Tibial nerve (tissue), 4 donors: ENCODE data around the gene CTNNA2. TPM values are rescaled to one million over a fixed set of nuclear protein-coding genes. Genes with fewer than 3 reads are reported as not detected.

ENCODE experiments used
- DNase-seq, 2 donors: peaks; one replicate each; pipeline ENCODE4 v3.0.0-alpha.2; 2019; ENCODE audit warnings: low spot score in 2 of 2
- H3K27ac ChIP-seq, 4 donors: fragments of 200-600 bp; sonication (generic) in 3 of 4; one replicate each; pipeline ENCODE4 v1.5.1; 2017 to 2019; ENCODE audit warnings: mild to moderate bottlenecking in 1 of 4
- H3K27me3 ChIP-seq, 2 donors: fragments of 200-600 bp; sonication (generic) in 1 of 2; one replicate each; pipeline versions ENCODE4 v1.5.1 to v1.6.0; 2017 to 2019
- H3K36me3 ChIP-seq, 3 donors: fragments of 200-600 bp; sonication (generic); one replicate each; pipeline ENCODE4 v1.5.1; 2018 to 2019
- H3K4me1 ChIP-seq, 4 donors: fragments of 200-600 bp; sonication (generic) in 3 of 4; one replicate each; pipeline ENCODE4 v1.5.1; 2017 to 2019
- H3K4me3 ChIP-seq, 4 donors: fragments of 200-600 bp; sonication (generic) in 3 of 4; one replicate each; pipeline ENCODE4 v1.5.1; 2017 to 2019; ENCODE audit warnings: mild to moderate bottlenecking in 1 of 4, moderate library complexity in 1 of 4
- H3K9me3 ChIP-seq, 4 donors: fragments of 200-600 bp; sonication (generic) in 3 of 4; one replicate each; pipeline ENCODE4 v1.5.1; 2017 to 2019
- CTCF ChIP-seq, 5 experiments: fragments of 200-600 bp in 3 of 5; fragments of 450-650 bp in 2 of 5; sonication (generic) in 3 of 5; IDR thresholded peaks; one replicate each; pipeline ENCODE4 v1.5.1; 2016 to 2019; ENCODE audit warnings: antibody characterized with exemption in 5 of 5, mild to moderate bottlenecking in 3 of 5, moderate library complexity in 2 of 5
- EP300 ChIP-seq, 2 donors: sonication (generic); formaldehyde crosslinking; IDR thresholded peaks; one replicate each; pipeline ENCODE4 v1.6.1; 2017; ENCODE audit warnings: antibody characterized with exemption in 2 of 2, mild to moderate bottlenecking in 1 of 2
- POLR2A ChIP-seq, 2 donors: fragments of 450-650 bp; IDR thresholded peaks; one replicate each; pipeline ENCODE4 v1.6.1; 2017; ENCODE audit warnings: antibody characterized with exemption in 2 of 2, mild to moderate bottlenecking in 2 of 2, moderate library complexity in 2 of 2
- WGBS, 2 donors: methylation state at CpG; one replicate each; pipeline ENCODE4 v1.1.5; 2018; 5-methylcytosine and 5-hydroxymethylcytosine counted together
- total RNA-seq, 4 donors: library from RNA; depleted of rRNA; stranded (reverse); fragments of >200 nt; gene quantifications; one replicate each; pipeline ENCODE4 v1.1.0, GENCODE V29; 2016

CTNNA2 gene
- total RNA-seq, 4 donors from 2014 or later = 0.39 to 3.3 (median 0.75) TPM

- Histone ChIP-seq H3K9me3 (no peaks in the 10 kb centered on the region), H3K4me1 (peaks cover 0 to 4% (median 0%) of the 10 kb centered on the region in 4 donors), H3K4me3 (no peak overlapping the region), H3K27ac (no peak overlapping the region), H3K27me3 (no peaks in the 10 kb centered on the region), H3K36me3 (no peaks in the 10 kb centered on the region)
- no peak for DNase-seq
- WGBS, 2 donors = 77 to 80% methylated on average over 10 of the region's 10 CpGs
- no peak for TF ChIP-seq EP300 (IDR thresholded peaks at IDR 0.05)
These were observed 393.5 kb downstream of the CTNNA2 start for GRCh38 chr2:79906139-79906890.

GRCh38 chr2:79909521-79909920, 396.7 kb downstream of the CTNNA2 start:
- no peaks in the 10 kb centered on the region for H3K9me3 ChIP-seq
- no peaks in the 10 kb centered on the region for H3K36me3 ChIP-seq
- peaks cover 0 to 4% (median 0%) of the 10 kb centered on the region in 4 donors for H3K4me1 ChIP-seq
- no peak overlapping the region for H3K27ac ChIP-seq
- TF ChIP-seq EP300 (IDR thresholded peaks at IDR 0.05) = no peak
- no peak for TF ChIP-seq POLR2A (IDR thresholded peaks at IDR 0.05)
- TF ChIP-seq CTCF (IDR thresholded peaks at IDR 0.05) = no peak
- H3K27me3 ChIP-seq = no peaks in the 10 kb centered on the region
- no peak for DNase-seq
- H3K4me3 ChIP-seq = no peak overlapping the region
- WGBS, 2 donors = 94 to 97% methylated on average over 22 of the region's 22 CpGs

GRCh38 chr2:79910643-79911042, 397.8 kb downstream of the CTNNA2 start:
- TF ChIP-seq CTCF (IDR thresholded peaks at IDR 0.05) (no peak), EP300 (IDR thresholded peaks at IDR 0.05) (no peak), POLR2A (IDR thresholded peaks at IDR 0.05) (no peak)
- Histone ChIP-seq H3K9me3 (no peaks in the 10 kb centered on the region), H3K27me3 (no peaks in the 10 kb centered on the region), H3K36me3 (no peaks in the 10 kb centered on the region), H3K27ac (no peak overlapping the region), H3K4me3 (no peak overlapping the region), H3K4me1 (peaks cover 0 to 4% (median 0%) of the 10 kb centered on the region in 4 donors)
- WGBS, 2 donors = 26 to 35% methylated on average over 1 of the region's 1 CpG
- DNase-seq = no peak

GRCh38 chr2:79915455-79915854, 402.6 kb downstream of the CTNNA2 start:
- TF ChIP-seq CTCF (IDR thresholded peaks at IDR 0.05) (no peak), EP300 (IDR thresholded peaks at IDR 0.05) (no peak), POLR2A (IDR thresholded peaks at IDR 0.05) (no peak)
- H3K9me3 ChIP-seq = no peaks in the 10 kb centered on the region
- no peaks in the 10 kb centered on the region for H3K36me3 ChIP-seq
- no peaks in the 10 kb centered on the region for H3K27me3 ChIP-seq
- H3K4me1 ChIP-seq = peaks cover 0 to 4% (median 0%) of the 10 kb centered on the region in 4 donors
- no peak for DNase-seq
- 69 to 79% methylated on average over 4 of the region's 4 CpGs for WGBS, 2 donors
- no peak overlapping the region for H3K4me3 ChIP-seq
- no peak overlapping the region for H3K27ac ChIP-seq

GRCh38 chr2:79916285-79916684, 403.4 kb downstream of the CTNNA2 start:
- H3K27ac ChIP-seq = no peak overlapping the region
- WGBS, 2 donors = 77 to 80% methylated on average over 4 of the region's 4 CpGs
- no peak for DNase-seq
- no peaks in the 10 kb centered on the region for H3K4me1 ChIP-seq
- no peaks in the 10 kb centered on the region for H3K27me3 ChIP-seq
- no peak overlapping the region for H3K4me3 ChIP-seq
- H3K9me3 ChIP-seq = no peaks in the 10 kb centered on the region
- no peak for TF ChIP-seq POLR2A (IDR thresholded peaks at IDR 0.05)
- TF ChIP-seq CTCF (IDR thresholded peaks at IDR 0.05) = no peak
- no peak for TF ChIP-seq EP300 (IDR thresholded peaks at IDR 0.05)
- H3K36me3 ChIP-seq = no peaks in the 10 kb centered on the region
